ENCODE results near the gene S1PR2.

The S1PR2 gene, protein sequence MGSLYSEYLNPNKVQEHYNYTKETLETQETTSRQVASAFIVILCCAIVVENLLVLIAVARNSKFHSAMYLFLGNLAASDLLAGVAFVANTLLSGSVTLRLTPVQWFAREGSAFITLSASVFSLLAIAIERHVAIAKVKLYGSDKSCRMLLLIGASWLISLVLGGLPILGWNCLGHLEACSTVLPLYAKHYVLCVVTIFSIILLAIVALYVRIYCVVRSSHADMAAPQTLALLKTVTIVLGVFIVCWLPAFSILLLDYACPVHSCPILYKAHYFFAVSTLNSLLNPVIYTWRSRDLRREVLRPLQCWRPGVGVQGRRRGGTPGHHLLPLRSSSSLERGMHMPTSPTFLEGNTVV

DNA sequence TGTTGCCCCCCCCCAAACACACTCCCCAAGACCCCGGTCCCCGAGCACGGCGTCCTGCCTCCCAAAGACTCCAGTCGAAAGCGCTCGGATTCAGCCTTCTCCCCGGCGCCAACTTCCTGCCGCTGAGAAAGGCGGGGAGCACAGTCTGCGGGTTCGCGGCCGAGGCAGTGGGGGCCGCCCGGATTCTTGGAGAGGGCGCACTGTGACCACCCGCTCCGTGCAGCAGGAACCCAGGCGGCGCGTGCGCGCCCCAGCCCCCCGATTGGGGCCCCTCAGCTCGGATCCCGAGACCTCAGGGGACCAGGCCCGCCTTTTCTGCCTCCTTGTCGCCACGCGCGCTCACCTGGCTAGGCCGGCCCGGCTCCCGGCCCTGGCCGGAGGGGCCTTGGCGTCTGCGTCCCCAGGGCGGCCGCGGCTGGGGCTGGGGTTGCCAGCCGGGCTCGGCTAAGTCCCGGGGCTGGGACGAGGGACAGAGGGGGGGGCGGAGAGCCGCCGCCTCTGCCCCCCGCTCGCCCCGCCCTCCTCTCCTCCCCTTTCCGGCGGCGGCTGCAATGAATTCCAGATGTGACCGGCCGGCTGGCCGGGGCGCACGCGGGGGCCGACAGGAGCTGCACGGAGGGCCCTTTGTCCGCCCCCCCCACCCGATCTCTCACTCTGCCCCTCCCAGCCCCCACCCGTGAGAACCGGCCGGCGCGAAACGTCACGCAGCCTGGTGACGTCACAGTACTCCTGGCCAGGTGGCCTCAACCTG is at the start of gene S1PR2:
Gene S1PR2 (minus strand): TSS at position 471 of the 751 bp plus-strand sequence. CDS start 6,426 bp downstream, outside the sequence.
- peak; percentile 33 to 49 (median 40) for DNase-seq

DNA sequence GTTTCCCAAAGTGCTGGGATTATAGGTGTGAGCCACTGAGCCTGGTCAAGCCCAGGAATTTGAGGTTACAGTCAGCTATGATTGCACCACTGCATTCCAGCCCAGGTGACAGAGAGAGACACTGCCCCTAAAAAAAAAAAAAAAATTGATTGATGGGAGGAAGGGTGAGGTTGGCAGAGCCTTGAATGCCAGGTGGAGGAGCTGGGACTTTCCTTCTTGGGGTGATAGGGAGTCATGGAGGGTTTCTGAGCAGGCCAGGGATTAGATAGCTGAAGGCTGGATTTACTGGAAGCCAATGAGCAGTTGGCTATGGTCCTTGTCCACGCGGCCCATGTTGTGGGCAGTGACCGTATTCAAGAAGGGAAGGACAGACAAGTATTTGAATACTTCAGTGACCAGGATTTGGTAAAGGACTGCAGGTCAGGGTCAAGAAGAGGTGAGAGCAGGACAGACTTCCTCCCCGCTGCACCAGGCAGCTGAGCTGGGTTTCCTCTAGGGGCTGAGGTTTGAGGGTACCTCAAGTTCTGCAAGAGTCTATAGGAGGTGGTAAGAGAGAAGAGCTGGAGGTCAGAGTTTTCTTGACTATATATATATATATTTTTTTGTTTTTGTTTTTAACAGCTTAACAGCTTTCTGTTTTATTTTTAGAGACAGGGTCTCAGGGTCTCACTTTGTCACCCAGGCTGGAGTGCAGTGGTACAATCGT is 48.8 kb upstream of the S1PR2 start:
- DNase-seq, result no peak

DNA sequence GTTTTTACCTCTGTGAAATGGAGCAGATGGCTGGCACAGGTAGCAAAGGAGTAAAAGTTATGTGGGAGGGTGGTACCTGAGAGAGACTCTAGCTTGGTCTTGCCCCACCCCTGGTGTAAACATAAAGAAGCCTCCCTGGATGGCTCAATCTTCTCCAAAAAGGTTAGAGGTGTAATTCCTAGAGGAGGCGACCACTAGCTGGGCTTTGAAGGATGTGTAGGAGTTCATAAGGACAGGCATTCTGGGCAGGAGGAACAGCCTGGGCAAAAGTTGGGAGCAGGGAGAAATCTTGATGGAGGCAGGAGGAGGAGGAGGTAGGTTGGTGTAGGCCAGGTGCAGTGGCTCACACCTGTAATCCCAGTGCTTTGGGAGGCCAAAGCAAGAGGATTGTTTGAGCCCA is 47.8 kb upstream of the S1PR2 start:
- DNase-seq, result no peak

DNA sequence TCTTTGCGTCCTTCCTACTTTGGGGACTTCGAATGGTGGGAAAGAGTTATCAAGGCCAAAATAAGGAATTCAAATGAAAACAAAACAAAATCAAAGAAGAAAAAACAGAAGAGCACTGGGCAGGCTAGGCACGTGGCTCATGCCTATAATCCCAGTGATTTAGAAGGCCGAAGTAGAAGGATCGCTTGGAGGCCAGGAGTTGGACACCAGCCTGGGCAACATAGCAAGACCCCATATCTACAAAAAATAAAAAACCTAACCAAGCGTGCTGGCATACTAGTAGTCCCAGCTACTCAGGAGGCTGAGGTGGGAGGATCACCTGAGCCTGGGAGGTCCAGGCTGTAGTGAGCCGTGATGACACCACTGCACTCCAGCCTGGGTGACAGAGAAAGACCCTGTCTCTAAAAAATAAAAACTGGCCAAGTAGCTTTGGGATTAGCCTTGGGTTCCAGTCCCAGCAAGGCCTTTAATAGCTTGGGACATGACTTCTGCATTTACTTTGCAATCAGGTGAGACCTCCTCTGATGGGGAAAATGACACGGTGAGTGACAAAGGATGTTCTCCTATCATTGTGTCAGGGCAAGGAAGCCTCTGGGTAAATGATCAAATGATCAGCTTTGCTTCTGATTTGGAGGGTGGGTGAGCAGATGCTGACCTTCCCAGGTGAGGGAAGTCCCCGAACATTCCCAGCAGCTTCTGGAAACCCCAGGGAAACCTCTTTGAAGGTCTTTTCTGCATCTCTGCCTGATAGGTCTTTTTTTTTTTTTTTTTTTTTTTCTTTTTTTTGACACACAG is 46.9 kb upstream of the S1PR2 start:
- DNase-seq, result no peak

DNA sequence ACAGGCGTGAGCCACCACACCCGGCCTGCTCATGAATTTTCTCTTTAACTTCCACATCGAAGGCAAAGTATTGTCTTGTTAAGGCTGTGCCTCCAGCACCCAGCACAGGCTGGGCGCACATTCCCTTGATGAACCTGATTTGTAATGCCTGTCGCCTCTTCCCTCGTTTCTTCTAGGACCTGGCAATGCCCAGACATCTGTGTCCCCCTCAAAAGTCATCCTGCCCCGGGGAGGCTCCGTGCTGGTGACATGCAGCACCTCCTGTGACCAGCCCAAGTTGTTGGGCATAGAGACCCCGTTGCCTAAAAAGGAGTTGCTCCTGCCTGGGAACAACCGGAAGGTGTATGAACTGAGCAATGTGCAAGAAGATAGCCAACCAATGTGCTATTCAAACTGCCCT is 43.5 kb upstream of the S1PR2 start:
- DNase-seq, result no peak

DNA sequence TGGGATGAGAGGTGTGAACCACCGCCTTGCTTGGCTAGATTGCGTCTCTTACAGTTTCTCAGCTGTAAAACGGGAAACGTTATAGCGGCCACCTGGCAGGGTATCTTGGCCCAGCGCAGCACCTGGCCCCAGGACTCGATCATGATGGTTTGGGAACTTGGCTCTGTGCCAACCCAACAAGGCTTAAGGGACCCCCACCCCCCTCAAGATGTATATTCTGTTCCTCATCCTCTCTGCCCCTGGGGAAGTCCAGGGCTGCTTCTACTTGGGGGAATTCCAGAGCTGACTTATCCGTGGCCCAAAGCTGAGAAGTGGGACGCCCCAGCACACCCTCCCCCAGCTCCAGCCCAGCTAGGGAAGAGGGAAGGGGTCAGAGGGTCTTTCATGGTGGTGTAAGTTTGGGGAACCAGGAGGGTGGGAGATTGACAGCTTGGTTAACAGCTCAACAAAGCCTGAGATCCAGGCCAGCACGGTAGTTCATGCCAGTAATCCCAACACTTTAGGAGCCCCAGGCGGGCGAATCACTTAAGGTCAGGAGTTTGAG is 40.5 kb upstream of the S1PR2 start:
- no peak for DNase-seq

DNA sequence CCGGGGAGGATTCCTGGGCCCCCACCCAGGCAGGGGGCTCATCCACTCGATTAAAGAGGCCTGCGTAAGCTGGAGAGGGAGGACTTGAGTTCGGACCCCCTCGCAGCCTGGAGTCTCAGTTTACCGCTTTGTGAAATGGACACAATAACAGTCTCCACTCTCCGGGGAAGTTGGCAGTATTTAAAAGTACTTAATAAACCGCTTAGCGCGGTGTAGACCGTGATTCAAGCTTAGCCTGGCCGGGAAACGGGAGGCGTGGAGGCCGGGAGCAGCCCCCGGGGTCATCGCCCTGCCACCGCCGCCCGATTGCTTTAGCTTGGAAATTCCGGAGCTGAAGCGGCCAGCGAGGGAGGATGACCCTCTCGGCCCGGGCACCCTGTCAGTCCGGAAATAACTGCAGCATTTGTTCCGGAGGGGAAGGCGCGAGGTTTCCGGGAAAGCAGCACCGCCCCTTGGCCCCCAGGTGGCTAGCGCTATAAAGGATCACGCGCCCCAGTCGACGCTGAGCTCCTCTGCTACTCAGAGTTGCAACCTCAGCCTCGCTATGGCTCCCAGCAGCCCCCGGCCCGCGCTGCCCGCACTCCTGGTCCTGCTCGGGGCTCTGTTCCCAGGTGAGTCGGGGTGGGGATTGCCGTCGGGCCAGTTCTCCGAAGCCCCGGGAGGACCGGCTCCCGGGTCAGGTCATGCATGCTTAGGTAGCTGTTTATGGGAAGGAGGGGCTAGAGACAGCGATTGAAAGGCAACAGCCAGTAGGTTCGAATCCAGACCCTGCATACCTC is 39.7 kb upstream of the S1PR2 start, which contains the start of gene ICAM1:
Gene ICAM1 (plus strand): TSS at position 505 of the 779 bp plus-strand sequence. CDS start 40 bp downstream, at position 545.
- peak; percentile 46 to 63 (median 52) for DNase-seq

DNA sequence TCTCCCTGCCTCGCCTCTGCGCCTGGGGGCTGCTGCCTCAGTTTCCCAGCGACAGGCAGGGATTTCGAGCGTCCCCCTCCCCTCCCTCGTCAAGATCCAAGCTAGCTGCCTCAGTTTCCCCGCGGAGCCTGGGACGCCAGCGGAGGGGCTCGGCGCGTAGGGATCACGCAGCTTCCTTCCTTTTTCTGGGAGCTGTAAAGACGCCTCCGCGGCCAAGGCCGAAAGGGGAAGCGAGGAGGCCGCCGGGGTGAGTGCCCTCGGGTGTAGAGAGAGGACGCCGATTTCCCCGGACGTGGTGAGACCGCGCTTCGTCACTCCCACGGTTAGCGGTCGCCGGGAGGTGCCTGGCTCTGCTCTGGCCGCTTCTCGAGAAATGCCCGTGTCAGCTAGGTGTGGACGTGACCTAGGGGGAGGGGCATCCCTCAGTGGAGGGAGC is 39.1 kb upstream of the S1PR2 start:
- peak; percentile 27 to 48 (median 36) for DNase-seq

DNA sequence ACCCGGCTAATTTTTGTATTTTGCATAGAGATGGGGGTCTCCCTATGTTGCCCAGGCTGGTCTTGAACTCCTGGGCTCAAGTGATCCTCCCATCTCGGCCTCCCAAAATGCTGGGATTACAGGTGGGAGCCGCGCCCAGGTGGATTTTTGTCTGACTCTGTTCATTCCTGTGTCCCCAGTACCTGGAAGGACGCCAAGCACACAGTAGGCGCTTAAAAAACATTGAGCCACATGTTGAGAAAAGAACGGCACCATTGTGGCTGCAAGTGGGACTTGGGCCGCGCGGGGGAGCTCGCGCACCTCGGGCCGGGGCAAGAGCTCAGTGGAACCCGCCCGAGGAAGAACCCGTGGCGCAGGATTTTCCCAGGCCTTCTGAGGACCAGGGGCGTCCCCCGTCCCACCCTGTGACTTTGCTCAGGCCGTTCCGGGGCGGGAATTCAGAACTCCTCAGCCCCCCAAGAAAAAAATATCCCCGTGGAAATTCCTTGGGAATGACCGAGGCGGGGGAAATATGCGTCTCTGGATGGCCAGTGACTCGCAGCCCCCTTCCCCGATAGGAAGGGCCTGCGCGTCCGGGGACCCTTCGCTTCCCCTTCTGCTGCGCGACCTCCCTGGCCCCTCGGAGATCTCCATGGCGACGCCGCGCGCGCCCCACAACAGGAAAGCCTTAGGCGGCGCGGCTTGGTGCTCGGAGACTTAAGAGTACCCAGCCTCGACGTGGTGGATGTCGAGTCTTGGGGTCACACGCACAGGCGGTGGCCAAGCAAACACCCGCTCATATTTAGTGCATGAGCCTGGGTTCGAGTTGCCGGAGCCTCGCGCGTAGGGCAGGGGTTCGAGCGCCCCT is 38.4 kb upstream of the S1PR2 start:
- peak; percentile 66 to 81 (median 79) for DNase-seq

DNA sequence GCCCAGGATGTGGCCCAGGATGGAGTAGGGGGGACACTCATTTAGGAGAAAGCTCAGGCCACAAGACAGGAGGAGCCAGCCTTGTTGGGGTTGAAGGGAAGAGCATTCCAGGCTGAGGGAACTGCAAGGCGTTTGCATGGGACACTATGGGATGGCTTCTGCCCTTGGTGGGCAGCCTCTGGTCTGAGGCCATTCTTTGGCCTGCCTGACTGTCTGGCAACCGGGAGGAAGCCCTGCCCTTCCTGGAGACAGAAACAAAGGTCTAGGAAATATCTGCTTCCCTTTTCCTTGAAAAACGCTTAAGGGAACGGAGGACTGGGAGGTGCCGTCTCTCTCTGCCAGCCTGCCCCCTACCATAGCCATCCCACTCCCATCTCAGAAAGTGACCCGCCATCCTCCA is 36.9 kb upstream of the S1PR2 start:
- DNase-seq, result no peak

DNA sequence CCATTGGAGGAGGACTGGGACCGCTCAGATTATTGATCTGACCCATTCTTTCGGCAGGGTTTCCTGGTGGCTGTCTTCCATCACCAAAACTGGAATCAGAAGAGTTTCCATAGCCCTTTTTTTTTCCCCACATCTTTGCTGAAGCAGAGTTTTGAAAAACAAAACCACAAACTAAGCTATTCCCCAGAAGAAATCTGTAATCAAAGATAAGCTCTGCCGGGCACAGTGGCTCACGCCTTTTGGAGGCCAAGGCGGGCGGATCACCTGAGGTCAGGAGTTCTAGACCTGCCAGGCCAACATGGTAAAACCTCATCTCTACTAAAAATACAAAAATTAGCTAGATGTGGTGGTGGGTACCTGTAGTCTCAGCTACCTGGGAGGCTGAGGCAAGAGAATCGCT is 35.6 kb upstream of the S1PR2 start:
- DNase-seq, result no peak

DNA sequence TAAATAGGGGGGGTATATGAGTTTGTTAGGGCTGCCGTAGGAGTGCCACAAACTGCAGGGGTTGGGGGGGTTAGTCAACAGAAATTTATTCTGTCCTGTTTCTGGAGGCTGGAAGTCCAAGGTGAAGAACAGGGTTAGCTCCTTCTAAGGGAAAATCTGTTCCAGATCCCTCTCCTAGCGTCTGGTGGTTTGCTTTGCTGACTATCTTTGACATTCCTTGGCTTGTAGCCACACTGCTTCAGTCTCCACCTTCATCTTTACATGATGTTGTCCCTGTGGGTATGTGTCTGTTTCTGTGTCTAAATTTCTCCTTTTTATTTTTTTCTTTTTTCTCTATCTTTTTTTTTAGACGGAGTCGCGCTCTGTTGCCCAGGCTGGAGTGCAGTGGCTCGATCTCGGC is 31.6 kb upstream of the S1PR2 start:
- DNase-seq, result no peak

DNA sequence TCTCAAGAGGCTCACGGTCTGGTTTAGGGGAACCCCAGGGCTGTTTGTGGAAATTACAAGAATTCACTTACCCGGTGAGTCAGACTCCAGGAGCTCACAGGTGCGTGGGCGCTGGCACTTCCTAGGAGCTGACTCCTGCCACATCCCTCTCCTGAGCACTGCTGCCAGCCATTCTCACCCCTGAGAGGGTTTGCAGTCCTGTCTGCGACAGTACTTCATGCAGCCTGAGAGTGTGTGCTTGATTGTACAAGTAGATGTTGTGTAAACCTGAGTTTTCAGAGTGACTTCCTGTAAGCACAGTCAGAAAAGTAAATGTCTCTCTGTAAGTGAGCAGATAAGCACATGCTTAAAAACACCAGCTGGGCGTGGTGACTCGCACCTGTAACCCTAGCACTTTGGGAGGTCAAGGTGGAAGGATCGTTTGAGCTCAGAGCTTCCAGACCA is 29.0 kb upstream of the S1PR2 start:
- DNase-seq, result peak in 1 of 4 experiments; percentile 33

DNA sequence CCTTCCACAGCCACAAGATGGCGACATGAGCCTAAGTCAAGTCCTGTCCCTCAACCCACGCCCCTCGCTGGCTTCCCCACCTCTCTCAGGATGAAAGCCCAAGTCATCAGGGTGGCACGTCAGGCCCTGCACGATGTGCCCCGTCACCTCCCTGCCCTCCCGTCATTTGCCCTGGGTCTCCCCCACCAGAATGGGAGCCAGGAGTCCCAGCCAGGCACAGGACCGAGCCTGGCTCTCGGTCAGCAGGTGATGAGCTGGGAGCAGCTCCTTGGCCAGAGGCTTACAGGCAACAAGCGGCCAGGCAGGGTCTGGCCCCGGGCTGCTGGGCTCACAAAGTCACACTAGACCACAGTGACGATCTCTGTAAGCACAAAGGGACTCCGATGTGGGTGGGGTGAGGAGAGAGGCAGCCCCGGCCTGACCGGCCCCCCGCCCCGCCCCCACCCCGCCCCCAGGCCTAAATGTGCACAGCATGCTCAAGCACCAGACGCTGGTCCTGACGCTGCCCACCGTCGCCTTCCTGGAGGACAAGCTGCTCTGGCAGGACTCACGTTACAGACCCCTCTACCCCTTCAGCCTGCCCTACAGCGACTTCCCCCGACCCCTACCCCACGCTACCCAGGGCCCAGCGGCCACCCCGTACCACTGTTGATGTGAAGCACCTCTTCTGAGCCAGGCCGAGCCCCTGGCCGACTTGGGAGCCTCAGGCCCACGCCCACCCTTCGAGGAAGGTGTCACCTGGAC is 28.2 kb upstream of the S1PR2 start:
- DNase-seq, result peak; percentile 67 to 83 (median 80)

DNA sequence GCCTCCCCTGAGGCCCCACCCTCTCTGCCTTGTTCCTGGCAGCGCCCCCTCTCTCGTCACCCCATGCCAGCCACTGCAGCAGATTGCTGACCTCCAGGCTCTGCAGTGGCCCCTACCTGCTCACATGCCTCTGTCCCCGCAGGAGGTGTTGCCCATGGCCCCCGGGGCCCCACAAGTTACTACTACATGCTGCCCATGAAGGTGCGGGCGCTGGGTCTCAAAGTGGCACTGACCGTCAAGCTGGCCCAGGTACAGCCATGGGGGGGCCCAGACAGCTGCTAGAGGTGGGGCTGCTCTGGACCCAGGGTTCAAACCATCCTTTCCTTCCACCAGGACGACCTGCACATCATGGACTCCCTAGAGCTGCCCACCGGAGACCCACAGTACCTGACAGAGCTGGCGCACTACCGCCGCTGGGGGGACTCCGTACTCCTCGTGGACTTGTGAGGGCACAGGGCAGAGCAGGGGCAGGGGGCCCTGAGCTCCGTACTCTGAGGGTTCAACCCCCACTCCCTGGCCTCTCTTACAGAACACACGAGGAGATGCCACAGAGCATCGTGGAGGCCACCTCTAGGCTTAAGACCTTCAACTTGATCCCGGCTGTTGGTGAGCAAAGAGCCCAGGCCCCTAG is 27.1 kb upstream of the S1PR2 start:
- DNase-seq, result no peak

DNA sequence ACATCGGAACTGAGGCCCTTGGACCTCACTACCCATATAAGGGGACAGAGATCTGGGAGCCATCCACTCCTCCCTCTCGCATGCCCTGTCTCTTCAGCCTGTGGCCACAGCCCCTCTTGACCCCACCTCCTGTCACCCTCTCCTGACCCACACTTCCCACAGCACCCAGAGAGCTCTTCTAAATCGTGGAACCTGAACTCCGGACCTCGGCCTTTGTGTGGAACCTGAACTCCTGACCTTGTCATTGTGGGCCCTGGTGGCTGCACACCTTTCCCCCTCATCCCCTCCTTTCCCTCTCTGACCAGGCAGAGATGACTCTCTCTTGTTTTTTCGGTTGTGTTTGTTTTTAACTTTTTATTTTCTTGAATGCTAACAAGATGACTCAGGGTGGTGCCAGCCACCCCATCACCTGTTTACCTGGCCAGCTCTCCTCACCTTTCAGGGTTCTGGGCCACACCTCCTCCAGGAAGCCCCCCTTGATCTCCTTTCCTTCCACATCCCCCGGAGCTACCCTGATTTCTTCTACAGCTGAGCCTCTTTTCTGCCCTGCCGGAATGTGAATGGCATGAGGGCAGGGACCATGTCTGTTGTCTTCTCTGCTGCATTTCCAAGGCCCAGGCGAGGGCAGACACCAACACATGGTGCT is 26.0 kb upstream of the S1PR2 start:
- no peak for DNase-seq

DNA sequence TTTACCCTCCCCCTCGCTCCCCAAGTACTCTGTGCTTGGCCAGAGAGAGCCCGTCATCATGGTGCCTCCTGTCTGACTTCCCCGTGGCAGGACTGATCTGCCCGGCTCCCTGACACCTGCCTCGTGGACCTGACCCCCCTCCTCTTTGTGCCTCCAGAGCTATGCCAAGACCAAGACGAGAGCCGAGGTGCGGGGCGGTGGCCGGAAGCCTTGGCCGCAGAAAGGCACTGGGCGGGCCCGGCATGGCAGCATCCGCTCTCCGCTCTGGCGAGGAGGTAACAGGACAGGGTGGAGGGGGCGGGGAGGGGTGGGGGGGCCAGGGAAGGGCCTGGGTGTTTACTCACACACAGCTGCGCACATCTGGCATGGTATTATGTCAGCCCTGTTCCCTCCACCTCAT is 25.4 kb upstream of the S1PR2 start:
- no peak for DNase-seq

DNA sequence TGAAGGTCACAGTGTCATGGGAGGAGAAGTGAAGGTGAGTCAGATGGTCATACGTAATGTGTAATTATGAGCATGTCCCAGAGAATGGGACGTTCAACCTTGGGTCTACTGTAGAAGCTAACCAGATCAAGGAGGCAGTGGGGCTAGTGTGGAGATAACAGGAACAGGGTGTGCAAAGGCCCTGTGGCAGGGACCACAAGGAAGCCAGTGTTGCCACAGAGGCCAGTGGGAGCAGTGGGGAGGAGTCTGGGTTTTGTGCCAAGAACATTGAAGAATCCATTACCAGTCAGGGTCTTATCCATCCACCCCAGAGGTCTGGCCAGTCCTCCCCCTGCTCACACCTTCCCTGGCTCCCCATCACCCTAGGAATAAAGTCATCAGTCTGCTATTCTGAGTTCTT is 24.2 kb upstream of the S1PR2 start:
- DNase-seq, result no peak

DNA sequence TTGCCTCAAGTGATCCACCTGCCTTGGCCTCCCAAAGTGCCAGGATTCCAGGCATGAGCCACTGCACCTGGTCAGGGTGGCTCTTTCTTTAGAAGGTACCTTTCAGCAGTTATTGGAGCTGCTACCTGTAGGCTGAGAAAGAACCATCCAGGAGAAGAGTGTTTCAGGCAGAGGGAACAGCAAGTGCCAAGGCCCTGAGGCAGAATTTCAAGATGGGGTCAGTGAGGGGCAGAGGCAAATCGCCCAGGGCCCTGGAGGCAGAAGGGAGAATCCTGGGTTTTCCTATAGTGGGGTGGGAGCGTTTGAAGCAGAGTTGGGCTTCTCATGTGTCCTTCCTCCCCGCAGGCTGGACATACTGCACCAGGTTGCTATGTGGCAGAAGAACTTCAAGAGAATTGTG is 23.1 kb upstream of the S1PR2 start:
- DNase-seq, result no peak

Data from activated CD4-positive, CD25-positive, alpha-beta regulatory T cell (primary cell).